HCT116 (cell line): ENCODE data around the gene ZNF223.

ENCODE experiments used
- EZH2 ChIP-seq: fragments of 200-600 bp; sonication (generic); IDR thresholded peaks from 2 replicates; pipeline ENCODE4 v1.6.1; 2017; ENCODE audit warnings: antibody characterized with exemption, mixed run types
- POLR2A ChIP-seq: IDR thresholded peaks from 2 replicates; pipeline ENCODE4 v1.7.0; 2011; ENCODE audit warnings: borderline replicate concordance; ENCODE audit not compliant: insufficient read depth, insufficient read length; ENCODE audit errors: extremely low read depth
- TCF7L2 ChIP-seq: IDR thresholded peaks from 2 replicates; pipeline ENCODE4 v1.7.0; 2011; ENCODE audit warnings: borderline replicate concordance, inconsistent platforms; ENCODE audit not compliant: insufficient read depth, insufficient read length; ENCODE audit errors: extremely low read depth
- TF ChIP-seq, protein P1 (sequence below), 3 experiments: fragments of 200-600 bp in 1 of 3; sonication (generic) in 1 of 3; IDR thresholded peaks in 2 of 3; conservative IDR thresholded peaks in 1 of 3; 2 replicates each; pipeline ENCODE4 v1.5.1; 2012 to 2017; ENCODE audit warnings: low read depth in 2 of 3, low read length in 2 of 3, antibody characterized with exemption in 1 of 3, borderline replicate concordance in 1 of 3, control low read depth in 1 of 3, mild to moderate bottlenecking in 1 of 3, mixed read lengths in 1 of 3, mixed run types in 1 of 3, moderate library complexity in 1 of 3; ENCODE audit not compliant: insufficient read depth in 1 of 3
- TF ChIP-seq, protein P2 (sequence below): IDR thresholded peaks from 2 replicates; pipeline ENCODE4 v1.6.1; 2012; ENCODE audit warnings: low read depth

DNA sequence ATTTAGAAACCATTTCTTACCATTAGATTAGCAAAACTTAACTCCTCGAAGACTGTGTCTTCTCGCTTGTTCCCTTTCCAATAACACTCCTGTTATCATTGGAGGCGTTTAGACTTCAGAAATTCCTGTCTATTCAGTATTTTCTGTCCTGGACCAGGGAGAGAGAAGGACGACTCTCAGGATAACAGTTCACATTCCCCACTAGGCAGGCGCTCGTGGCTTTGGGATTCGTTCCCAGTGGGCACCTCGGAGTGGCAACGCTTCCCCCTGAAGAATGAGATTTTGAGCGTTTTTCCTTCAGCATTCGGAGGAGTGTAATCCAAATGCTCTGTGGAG is 60.9 kb downstream of the ZNF223 start:
- TF ChIP-seq, protein P1, sequence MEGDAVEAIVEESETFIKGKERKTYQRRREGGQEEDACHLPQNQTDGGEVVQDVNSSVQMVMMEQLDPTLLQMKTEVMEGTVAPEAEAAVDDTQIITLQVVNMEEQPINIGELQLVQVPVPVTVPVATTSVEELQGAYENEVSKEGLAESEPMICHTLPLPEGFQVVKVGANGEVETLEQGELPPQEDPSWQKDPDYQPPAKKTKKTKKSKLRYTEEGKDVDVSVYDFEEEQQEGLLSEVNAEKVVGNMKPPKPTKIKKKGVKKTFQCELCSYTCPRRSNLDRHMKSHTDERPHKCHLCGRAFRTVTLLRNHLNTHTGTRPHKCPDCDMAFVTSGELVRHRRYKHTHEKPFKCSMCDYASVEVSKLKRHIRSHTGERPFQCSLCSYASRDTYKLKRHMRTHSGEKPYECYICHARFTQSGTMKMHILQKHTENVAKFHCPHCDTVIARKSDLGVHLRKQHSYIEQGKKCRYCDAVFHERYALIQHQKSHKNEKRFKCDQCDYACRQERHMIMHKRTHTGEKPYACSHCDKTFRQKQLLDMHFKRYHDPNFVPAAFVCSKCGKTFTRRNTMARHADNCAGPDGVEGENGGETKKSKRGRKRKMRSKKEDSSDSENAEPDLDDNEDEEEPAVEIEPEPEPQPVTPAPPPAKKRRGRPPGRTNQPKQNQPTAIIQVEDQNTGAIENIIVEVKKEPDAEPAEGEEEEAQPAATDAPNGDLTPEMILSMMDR (IDR thresholded peaks at IDR 0.05 in 2 of 3, conservative IDR thresholded peaks at IDR 0.05 in 1 of 3; ENCODE audit: borderline replicate concordance in 1 of 3, insufficient read depth in 1 of 3, low read depth in 2 of 3, low read length in 2 of 3), result no peak
- no peak for TF ChIP-seq POLR2A
- TF ChIP-seq, protein P2, sequence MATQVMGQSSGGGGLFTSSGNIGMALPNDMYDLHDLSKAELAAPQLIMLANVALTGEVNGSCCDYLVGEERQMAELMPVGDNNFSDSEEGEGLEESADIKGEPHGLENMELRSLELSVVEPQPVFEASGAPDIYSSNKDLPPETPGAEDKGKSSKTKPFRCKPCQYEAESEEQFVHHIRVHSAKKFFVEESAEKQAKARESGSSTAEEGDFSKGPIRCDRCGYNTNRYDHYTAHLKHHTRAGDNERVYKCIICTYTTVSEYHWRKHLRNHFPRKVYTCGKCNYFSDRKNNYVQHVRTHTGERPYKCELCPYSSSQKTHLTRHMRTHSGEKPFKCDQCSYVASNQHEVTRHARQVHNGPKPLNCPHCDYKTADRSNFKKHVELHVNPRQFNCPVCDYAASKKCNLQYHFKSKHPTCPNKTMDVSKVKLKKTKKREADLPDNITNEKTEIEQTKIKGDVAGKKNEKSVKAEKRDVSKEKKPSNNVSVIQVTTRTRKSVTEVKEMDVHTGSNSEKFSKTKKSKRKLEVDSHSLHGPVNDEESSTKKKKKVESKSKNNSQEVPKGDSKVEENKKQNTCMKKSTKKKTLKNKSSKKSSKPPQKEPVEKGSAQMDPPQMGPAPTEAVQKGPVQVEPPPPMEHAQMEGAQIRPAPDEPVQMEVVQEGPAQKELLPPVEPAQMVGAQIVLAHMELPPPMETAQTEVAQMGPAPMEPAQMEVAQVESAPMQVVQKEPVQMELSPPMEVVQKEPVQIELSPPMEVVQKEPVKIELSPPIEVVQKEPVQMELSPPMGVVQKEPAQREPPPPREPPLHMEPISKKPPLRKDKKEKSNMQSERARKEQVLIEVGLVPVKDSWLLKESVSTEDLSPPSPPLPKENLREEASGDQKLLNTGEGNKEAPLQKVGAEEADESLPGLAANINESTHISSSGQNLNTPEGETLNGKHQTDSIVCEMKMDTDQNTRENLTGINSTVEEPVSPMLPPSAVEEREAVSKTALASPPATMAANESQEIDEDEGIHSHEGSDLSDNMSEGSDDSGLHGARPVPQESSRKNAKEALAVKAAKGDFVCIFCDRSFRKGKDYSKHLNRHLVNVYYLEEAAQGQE, result no peak
- no peak for TF ChIP-seq TCF7L2
- no peak for TF ChIP-seq EZH2
